Measurements from ENCODE around the gene BIN1. TPM values are rescaled to one million over a fixed set of nuclear protein-coding genes. Genes with fewer than 3 reads are reported as not detected.

The BIN1 gene
- polyA plus RNA-seq, 1 of the 3 experiments (the other 2 are of a cell fraction) = 40.3 TPM

GRCh38 chr2:127124426-127124825 is 17.5 kb upstream of the BIN1 start:
- TF ChIP-seq FOXJ3 (CRISPR knock-in tag; IDR thresholded peaks at IDR 0.05) (no peak), ZBTB33 (IDR thresholded peaks at IDR 0.05; ENCODE audit: borderline replicate concordance, low read depth) (no peak), IRF3 (IDR thresholded peaks at IDR 0.05; ENCODE audit: low read depth, low read length) (no peak), REST (IDR thresholded peaks at IDR 0.05; ENCODE audit: low read depth, low read length) (no peak), EZH2phosphoT487 (IDR thresholded peaks at IDR 0.05; ENCODE audit: borderline replicate concordance, low read depth) (no peak), TCF12 (IDR thresholded peaks at IDR 0.05) (no peak), TEAD4 (IDR thresholded peaks at IDR 0.05; ENCODE audit: borderline replicate concordance, insufficient read depth) (no peak), MEF2A (IDR thresholded peaks at IDR 0.05; ENCODE audit: borderline replicate concordance, low read depth) (no peak), FOXM1 (IDR thresholded peaks at IDR 0.05; ENCODE audit: low read depth) (no peak), ELF1 (IDR thresholded peaks at IDR 0.05) (no peak), TAF1 (IDR thresholded peaks at IDR 0.05; ENCODE audit: borderline replicate concordance, low read depth, low read length) (no peak), EP300 (IDR thresholded peaks at IDR 0.05; ENCODE audit: borderline replicate concordance in 1 of 2, low read depth in 1 of 2, low read length in 1 of 2) (no peak), MXI1 (IDR thresholded peaks at IDR 0.05; ENCODE audit: low read depth, low read length) (no peak)
- ChIA-PET POLR2A (no interaction called here), CTCF (no interaction called here)
- Histone ChIP-seq H3K27ac (ENCODE audit: low read depth in 2 of 2, low read length in 1 of 2) (no peak overlapping the region), H2AFZ (ENCODE audit: low read depth) (no peak overlapping the region), H3K9ac (no peak overlapping the region), H3K36me3 (replicated peaks in 1 of 2; ENCODE audit: control insufficient read depth in 1 of 2, insufficient read depth in 2 of 2, low read length in 1 of 2) (no peaks in the 10 kb centered on the region), H3F3A (replicated peaks; ENCODE audit: insufficient read depth) (no peaks in the 10 kb centered on the region), H3K4me2 (no peak overlapping the region), H3K79me2 (ENCODE audit: insufficient read depth) (no peaks in the 10 kb centered on the region), H4K20me1 (ENCODE audit: insufficient read depth) (no peaks in the 10 kb centered on the region), H3K9me3 (no peaks in the 10 kb centered on the region), H3K4me1 (ENCODE audit: control insufficient read depth in 1 of 2, insufficient read depth in 2 of 2, low read depth in 1 of 2, low read length in 1 of 2) (peaks cover 0 to 8% of the 10 kb centered on the region in 2 experiments; a peak in 2 of 4 replicates), H3K4me3 (ENCODE audit: low read depth in 2 of 2, low read length in 1 of 2) (no peak overlapping the region), H3K27me3 (ENCODE audit: insufficient read depth) (no peaks in the 10 kb centered on the region), H3K9me2 (no peaks in the 10 kb centered on the region)
- 81% methylated on average over 8 of the region's 8 CpGs for WGBS (ENCODE audit: low lambda C conversion rate)
- DNase-seq = no peak
